Upper lobe of right lung (tissue), 1 donor: Measurements from ENCODE around the gene PLEKHG3. TPM values are rescaled to one million over a fixed set of nuclear protein-coding genes. Genes with fewer than 3 reads are reported as not detected.

Experiments used
- ATAC-seq: fragments of 200-7000 bp; cut with Tn5 transposase; one replicate; pipeline ENCODE4 v1.9.1; 2020; ENCODE audit warnings: mild to moderate bottlenecking, moderate library complexity
- DNase-seq: peaks from one replicate; pipeline ENCODE4 v3.0.0-alpha.2; 2020
- H3K27ac ChIP-seq: fragments of 200-600 bp; one replicate; pipeline ENCODE4 v1.8.0; 2022
- H3K27me3 ChIP-seq: fragments of 200-600 bp; one replicate; pipeline ENCODE4 v1.8.0; 2022; ENCODE audit warnings: mild to moderate bottlenecking
- H3K36me3 ChIP-seq: fragments of 200-600 bp; one replicate; pipeline ENCODE4 v1.8.0; 2022
- H3K4me1 ChIP-seq: fragments of 200-600 bp; one replicate; pipeline ENCODE4 v1.8.0; 2022
- H3K4me3 ChIP-seq: fragments of 200-600 bp; one replicate; pipeline ENCODE4 v1.8.0; 2022; ENCODE audit warnings: mild to moderate bottlenecking
- H3K9me3 ChIP-seq: fragments of 200-600 bp; one replicate; pipeline ENCODE4 v1.8.0; 2022
- CTCF ChIP-seq: fragments of 200-600 bp; IDR thresholded peaks from one replicate; pipeline ENCODE4 v1.8.0; 2022; ENCODE audit warnings: antibody characterized with exemption
- intact Hi-C: fragments of 100-400 bp; cut with DNase I; formaldehyde crosslinking; loops from one replicate; pipeline ENCODE4 v1.11.0; 2022
- total RNA-seq: library from RNA; stranded (reverse); fragmentation: NEBNext Ultra II Directional; extraction: Animal tissue kit (Norgen Biotek cat#: 25700); gene quantifications from one replicate; pipeline ENCODE4 v1.2.1, GENCODE V29; 2021
- donor health status: DM: no; HTN: yes; CAD: no; lungs with severe emphysema.

PLEKHG3 gene
- total RNA-seq, 1 donor from 2014 or later, result 34.5 TPM

GRCh38 chr14:64733899-64734298, 29.7 kb downstream of the PLEKHG3 start:
- DNase-seq, result no peak
- Histone ChIP-seq H3K4me3 (no peak overlapping the region), H3K4me1 (no peaks in the 10 kb centered on the region), H3K36me3 (peaks cover 32% of the 10 kb centered on the region), H3K27me3 (no peaks in the 10 kb centered on the region), H3K9me3 (no peaks in the 10 kb centered on the region), H3K27ac (no peak overlapping the region)
- TF ChIP-seq CTCF, result no peak
- intact Hi-C loops, result no loop called here
- no peak for ATAC-seq

DNA sequence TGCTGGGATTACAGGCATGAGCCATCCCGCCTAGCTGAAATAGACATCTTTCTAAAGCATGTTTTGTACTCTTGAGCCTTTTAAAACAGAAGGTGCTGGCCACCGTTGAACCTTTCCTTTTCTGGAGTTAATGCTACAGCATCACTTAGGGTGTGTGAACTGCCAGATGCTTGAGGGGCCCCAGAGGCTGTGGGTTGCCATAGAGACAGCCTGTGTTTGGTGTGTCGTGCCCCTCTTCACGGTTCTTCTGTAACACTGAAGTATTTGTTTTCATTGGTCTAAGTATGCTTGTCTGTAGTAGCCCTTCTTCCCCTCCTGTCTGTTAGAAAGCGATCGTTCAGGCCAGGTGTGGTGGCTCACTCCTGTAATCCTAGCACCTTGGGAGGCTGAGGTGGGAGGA, 30.8 kb downstream of the PLEKHG3 start:
- intact Hi-C loops, result no loop called here
- Histone ChIP-seq H3K27ac (no peak overlapping the region), H3K9me3 (no peaks in the 10 kb centered on the region), H3K36me3 (peaks cover 41% of the 10 kb centered on the region), H3K27me3 (no peaks in the 10 kb centered on the region), H3K4me3 (no peak overlapping the region), H3K4me1 (no peaks in the 10 kb centered on the region)
- no peak for TF ChIP-seq CTCF
- DNase-seq (peak; percentile 26), ATAC-seq (peak; percentile 6)

DNA sequence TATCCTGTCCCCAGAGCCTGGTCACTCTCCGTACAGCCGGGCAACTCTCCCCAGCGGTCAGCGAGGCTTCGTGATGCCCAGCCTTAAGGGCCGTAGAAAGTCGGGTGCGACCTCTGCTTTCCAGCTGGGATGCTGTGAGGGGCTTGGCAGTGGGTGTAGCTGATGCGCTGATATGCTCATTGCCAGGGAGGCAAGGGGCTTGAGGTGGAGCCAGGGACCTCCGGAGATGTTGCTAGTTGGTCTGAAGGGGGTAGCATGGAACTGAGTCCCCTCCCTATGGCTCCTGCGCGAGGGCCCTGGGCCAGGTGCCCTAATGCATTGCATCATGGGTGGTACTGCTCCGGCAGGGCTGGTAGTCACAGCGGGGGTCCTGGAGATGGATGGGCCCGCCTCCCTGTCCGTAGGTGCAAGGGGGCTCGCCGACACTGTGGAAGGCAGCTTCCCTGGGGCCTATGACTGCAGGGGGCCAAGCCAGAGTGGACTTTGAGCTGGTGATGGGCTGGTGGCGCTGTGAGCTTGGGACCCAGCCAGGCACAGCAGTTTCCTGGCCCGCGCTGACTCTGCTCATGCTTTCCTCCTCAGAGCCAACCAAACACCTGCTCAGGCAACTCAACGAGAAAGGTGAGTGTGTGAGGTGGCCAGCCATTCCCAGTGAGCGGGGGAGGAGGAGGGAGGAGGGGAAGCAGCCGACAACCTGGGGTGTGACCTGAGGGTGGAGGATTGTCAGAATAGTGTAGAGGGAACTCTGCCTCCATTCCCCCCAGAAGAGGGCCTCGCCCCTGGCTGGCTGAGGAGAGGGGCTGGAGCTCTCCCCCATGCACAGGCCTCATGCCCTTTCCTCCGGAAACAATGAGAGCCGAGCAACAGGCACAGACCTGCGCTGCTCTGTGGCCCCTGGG, 32.3 kb downstream of the PLEKHG3 start:
- no peak overlapping the region for H3K27ac ChIP-seq
- H3K4me1 ChIP-seq, result no peaks in the 10 kb centered on the region
- DNase-seq (peak; percentile 57), ATAC-seq (no peak)
- H3K36me3 ChIP-seq, result peaks cover 45% of the 10 kb centered on the region
- H3K27me3 ChIP-seq, result no peaks in the 10 kb centered on the region
- H3K4me3 ChIP-seq, result no peak overlapping the region
- intact Hi-C loops, result no loop called here
- no peak for TF ChIP-seq CTCF
- no peaks in the 10 kb centered on the region for H3K9me3 ChIP-seq

- no peak for TF ChIP-seq CTCF
- DNase-seq (no peak), ATAC-seq (no peak)
- H3K4me1 ChIP-seq, result no peaks in the 10 kb centered on the region
- no peaks in the 10 kb centered on the region for H3K27me3 ChIP-seq
- intact Hi-C loops, result no loop called here
- H3K4me3 ChIP-seq, result no peak overlapping the region
- H3K9me3 ChIP-seq, result no peaks in the 10 kb centered on the region
- peaks cover 45% of the 10 kb centered on the region for H3K36me3 ChIP-seq
- H3K27ac ChIP-seq, result no peak overlapping the region
These were observed 33.4 kb downstream of the PLEKHG3 start for GRCh38 chr14:64737391-64738280.

GRCh38 chr14:64738281-64738804, 34.1 kb downstream of the PLEKHG3 start:
- Histone ChIP-seq H3K36me3 (peaks cover 48% of the 10 kb centered on the region), H3K4me1 (no peaks in the 10 kb centered on the region), H3K27ac (no peak overlapping the region), H3K27me3 (no peaks in the 10 kb centered on the region), H3K4me3 (no peak overlapping the region), H3K9me3 (no peaks in the 10 kb centered on the region)
- ATAC-seq (no peak), DNase-seq (no peak)
- intact Hi-C loops, result no loop called here
- TF ChIP-seq CTCF, result no peak
